IMR-90 (cell line): ENCODE data around the gene ZDHHC14. TPM values are rescaled to one million over a fixed set of nuclear protein-coding genes. Genes with fewer than 3 reads are reported as not detected.

Experiments
- ATAC-seq: fragments of 200-7000 bp; cut with Tn5 transposase; 2 replicates; pipeline ENCODE4 v1.9.1; 2020; ENCODE audit warnings: low read depth, mild to moderate bottlenecking, moderate library complexity
- BruUV-seq: library from RNA; stranded (reverse); fragments of 400-500 nt; replicated peaks from 2 replicates; lab custom pipeline; 2021; lab: Mats Ljungman, UMichigan
- CTCF ChIA-PET: fragments of 300-600 bp; formaldehyde crosslinking; extraction: SDS; loops from one replicate; lab custom pipeline; 2021; ENCODE audit warnings: antibody characterized with exemption; lab: Yijun Ruan, JAX
- POLR2A ChIA-PET: fragments of 300-600 bp; sonication (Branson Sonifier 250); formaldehyde crosslinking; loops from one replicate; lab custom pipeline; 2022; ENCODE audit warnings: antibody characterized with exemption; ENCODE audit not compliant: unreplicated experiment; lab: Charles Lee
- DNase-seq: peaks from one replicate; pipeline ENCODE4 v3.0.0; 2013
- H2AFZ ChIP-seq: replicated peaks from 2 replicates; pipeline ENCODE3; 2013; ENCODE audit warnings: low read length, mild to moderate bottlenecking; ENCODE audit not compliant: poor library complexity
- H2AK5ac ChIP-seq: 2 replicates; pipeline ENCODE4 v1.6.1; 2013; ENCODE audit warnings: low read depth, low read length, inconsistent platforms
- H2AK9ac ChIP-seq: replicated peaks from 2 replicates; pipeline ENCODE3; 2013; ENCODE audit warnings: mild to moderate bottlenecking, low read depth, low read length, moderate library complexity; ENCODE audit not compliant: poor library complexity
- H2BK120ac ChIP-seq: 2 replicates; pipeline ENCODE4 v1.6.1; 2013; ENCODE audit warnings: low read depth, low read length, inconsistent platforms
- H2BK15ac ChIP-seq: 3 replicates; pipeline ENCODE4 v1.6.1; 2013; ENCODE audit warnings: low read depth, low read length, inconsistent platforms
- H2BK20ac ChIP-seq: 2 replicates; pipeline ENCODE4 v1.6.1; 2013; ENCODE audit warnings: low read depth, mild to moderate bottlenecking, inconsistent platforms, low read length, moderate library complexity
- H2BK5ac ChIP-seq: 2 replicates; pipeline ENCODE4 v1.6.1; 2013; ENCODE audit warnings: mild to moderate bottlenecking, low read depth, low read length, inconsistent platforms; ENCODE audit not compliant: poor library complexity, severe bottlenecking
- H3K14ac ChIP-seq: replicated peaks from 2 replicates; pipeline ENCODE4 v1.6.1; 2013; ENCODE audit warnings: low read depth, low read length, inconsistent platforms
- H3K18ac ChIP-seq: 2 replicates; pipeline ENCODE4 v1.6.1; 2013; ENCODE audit warnings: low read depth, low read length, control low read depth
- H3K23ac ChIP-seq: 2 replicates; pipeline ENCODE4 v1.6.1; 2013; ENCODE audit warnings: low read depth, low read length, inconsistent platforms
- H3K27ac ChIP-seq: 2 replicates; pipeline ENCODE4 v1.5.1; 2013; ENCODE audit warnings: mild to moderate bottlenecking, control low read depth, low read length; ENCODE audit not compliant: insufficient read depth
- H3K27me3 ChIP-seq: 2 replicates; pipeline ENCODE4 v1.6.1; 2013; ENCODE audit warnings: low read length; ENCODE audit not compliant: control insufficient read depth, insufficient read depth
- H3K36me3 ChIP-seq: 2 replicates; pipeline ENCODE4 v1.6.1; 2013; ENCODE audit warnings: low read length, mixed read lengths; ENCODE audit not compliant: control insufficient read depth, insufficient read depth
- H3K4ac ChIP-seq: 2 replicates; pipeline ENCODE4 v1.6.1; 2013; ENCODE audit warnings: low read depth, low read length, inconsistent platforms
- H3K4me1 ChIP-seq: 2 replicates; pipeline ENCODE4 v1.6.1; 2013; ENCODE audit warnings: low read length, mixed read lengths; ENCODE audit not compliant: control insufficient read depth, insufficient read depth
- H3K4me2 ChIP-seq: 2 replicates; pipeline ENCODE4 v1.6.1; 2013; ENCODE audit warnings: low read depth, mild to moderate bottlenecking, control low read depth, low read length, moderate library complexity
- H3K4me3 ChIP-seq: 2 replicates; pipeline ENCODE4 v1.5.1; 2013; ENCODE audit warnings: low read depth, mild to moderate bottlenecking, control low read depth, low read length, moderate library complexity; ENCODE audit not compliant: insufficient read depth
- H3K56ac ChIP-seq: 2 replicates; pipeline ENCODE4 v1.6.1; 2013; ENCODE audit warnings: low read length, inconsistent platforms; ENCODE audit not compliant: insufficient read depth; ENCODE audit errors: extremely low read depth
- H3K79me1 ChIP-seq, 2 experiments: 2 replicates each; pipeline ENCODE4 v1.6.1; 2013; ENCODE audit warnings: low read length in 2 of 2, inconsistent platforms in 1 of 2, low read depth in 1 of 2
- H3K9ac ChIP-seq: 2 replicates; pipeline ENCODE4 v1.6.1; 2013; ENCODE audit warnings: low read depth, low read length, control low read depth
- H3K9me1 ChIP-seq: 2 replicates; pipeline ENCODE4 v1.6.1; 2013; ENCODE audit warnings: low read length, inconsistent platforms; ENCODE audit not compliant: insufficient read depth
- H3K9me3 ChIP-seq: 2 replicates; pipeline ENCODE4 v1.6.1; 2013; ENCODE audit warnings: low read length; ENCODE audit not compliant: control insufficient read depth, insufficient read depth
- H4K20me1 ChIP-seq: 2 replicates; pipeline ENCODE4 v1.6.1; 2013; ENCODE audit warnings: low read length, inconsistent platforms; ENCODE audit not compliant: insufficient read depth
- H4K5ac ChIP-seq: 2 replicates; pipeline ENCODE4 v1.6.1; 2013; ENCODE audit warnings: mild to moderate bottlenecking, low read depth, low read length, control low read depth
- H4K8ac ChIP-seq, 2 experiments: 2 replicates each; pipeline ENCODE4 v1.6.1; 2013; ENCODE audit warnings: low read depth in 2 of 2, low read length in 2 of 2, control low read depth in 1 of 2, inconsistent platforms in 1 of 2
- H4K91ac ChIP-seq: 2 replicates; pipeline ENCODE4 v1.6.1; 2013; ENCODE audit warnings: low read depth, low read length, inconsistent platforms; ENCODE audit not compliant: insufficient read depth
- BHLHE40 ChIP-seq: fragments of 150-350 bp; IDR thresholded peaks from 2 replicates; pipeline ENCODE4 v1.6.1; 2016; ENCODE audit warnings: mild to moderate bottlenecking, low read depth, low read length
- CEBPB ChIP-seq: IDR thresholded peaks from 2 replicates; pipeline ENCODE4 v1.6.1; 2012; ENCODE audit warnings: low read depth, low read length, improper control_type of control experiment
- CHD1 ChIP-seq: IDR thresholded peaks from 2 replicates; pipeline ENCODE4 v1.6.1; 2012; ENCODE audit warnings: low read depth, low read length, improper control_type of control experiment
- CTCF ChIP-seq: conservative IDR thresholded peaks from 2 replicates; pipeline ENCODE4 v1.5.1; 2012; ENCODE audit warnings: mild to moderate bottlenecking, low read depth, low read length, improper control_type of control experiment
- ELK1 ChIP-seq: fragments of 150-350 bp; IDR thresholded peaks from 2 replicates; pipeline ENCODE4 v1.6.1; 2016; ENCODE audit warnings: low read depth, mild to moderate bottlenecking, low read length, moderate library complexity, borderline replicate concordance
- MAFK ChIP-seq: IDR thresholded peaks from 2 replicates; pipeline ENCODE4 v1.6.1; 2012; ENCODE audit warnings: low read depth, low read length, improper control_type of control experiment
- MAZ ChIP-seq: IDR thresholded peaks from 2 replicates; pipeline ENCODE4 v1.6.1; 2012; ENCODE audit warnings: low read depth, mild to moderate bottlenecking, low read length, improper control_type of control experiment, moderate library complexity, borderline replicate concordance
- MXI1 ChIP-seq: IDR thresholded peaks from 2 replicates; pipeline ENCODE4 v1.6.1; 2012; ENCODE audit warnings: low read depth, mild to moderate bottlenecking, low read length, moderate library complexity, borderline replicate concordance
- NFE2L2 ChIP-seq: fragments of 150-350 bp; IDR thresholded peaks from 2 replicates; pipeline ENCODE4 v1.6.1; 2016; ENCODE audit warnings: low read depth, mild to moderate bottlenecking, low read length
- RAD21 ChIP-seq: IDR thresholded peaks from 2 replicates; pipeline ENCODE4 v1.6.1; 2012; ENCODE audit warnings: low read length, improper control_type of control experiment
- RCOR1 ChIP-seq: IDR thresholded peaks from 2 replicates; pipeline ENCODE4 v1.6.1; 2012; ENCODE audit warnings: mild to moderate bottlenecking, low read length, improper control_type of control experiment; ENCODE audit not compliant: insufficient replicate concordance
- RFX5 ChIP-seq: IDR thresholded peaks from 2 replicates; pipeline ENCODE4 v1.8.0; 2012; ENCODE audit warnings: low read depth, mild to moderate bottlenecking, low read length, moderate library complexity
- SMC3 ChIP-seq: fragments of 150-350 bp; IDR thresholded peaks from 2 replicates; pipeline ENCODE4 v1.6.1; 2016; ENCODE audit warnings: low read depth, mild to moderate bottlenecking, antibody characterized with exemption, low read length, moderate library complexity
- WGBS, 2 experiments: methylation state at CpG; one replicate each; pipeline versions ENCODE4 v1.1.5 to v1.1.7; 2013; ENCODE audit warnings: missing lambda C conversion rate in 2 of 2; ENCODE audit not compliant: insufficient read length in 1 of 2; ENCODE audit errors: extremely low coverage in 2 of 2; 5-methylcytosine and 5-hydroxymethylcytosine counted together
- dilution Hi-C: fragments of 300-500 bp; cut with HindIII; formaldehyde crosslinking; loops from one replicate; pipeline ENCODE4 v1.14.3; 2018; ENCODE audit warnings: low sequenced_read_pairs; ENCODE audit not compliant: unreplicated experiment
- in situ Hi-C: fragments of 300-500 bp; cut with MboI; formaldehyde crosslinking; loops from 3 replicates; pipeline ENCODE4 v1.14.3; 2019; ENCODE audit warnings: low sequenced_read_pairs, inconsistent platforms, mixed read lengths
- intact Hi-C: fragments of 100-400 bp; cut with micrococcal nuclease; formaldehyde crosslinking; loops from 2 replicates; pipeline ENCODE4 v1.10.0; 2022
- polyA plus RNA-seq, 3 experiments: library from polyadenylated mRNA; depleted of rRNA; stranded (reverse); fragments of >200 nt; gene quantifications; 2 replicates each; pipeline ENCODE4 v1.2.3, GENCODE V29; 2012; ENCODE audit warnings: low replicate concordance in 1 of 3
- total RNA-seq: library from RNA; depleted of rRNA; stranded (reverse); fragments of >200 nt; gene quantifications from 2 replicates; pipeline ENCODE4 v1.2.3, GENCODE V29; 2012
- TF ChIP-seq, protein P1 (sequence below): fragments of 150-350 bp; IDR thresholded peaks from 2 replicates; pipeline ENCODE4 v1.6.1; 2017; ENCODE audit warnings: mild to moderate bottlenecking, antibody characterized with exemption, low read length, low read depth

ZDHHC14 gene
- total and polyA plus RNA-seq, 2 of the 4 experiments (the other 2 are of a cell fraction), result 0.90 to 2.0 TPM

DNA sequence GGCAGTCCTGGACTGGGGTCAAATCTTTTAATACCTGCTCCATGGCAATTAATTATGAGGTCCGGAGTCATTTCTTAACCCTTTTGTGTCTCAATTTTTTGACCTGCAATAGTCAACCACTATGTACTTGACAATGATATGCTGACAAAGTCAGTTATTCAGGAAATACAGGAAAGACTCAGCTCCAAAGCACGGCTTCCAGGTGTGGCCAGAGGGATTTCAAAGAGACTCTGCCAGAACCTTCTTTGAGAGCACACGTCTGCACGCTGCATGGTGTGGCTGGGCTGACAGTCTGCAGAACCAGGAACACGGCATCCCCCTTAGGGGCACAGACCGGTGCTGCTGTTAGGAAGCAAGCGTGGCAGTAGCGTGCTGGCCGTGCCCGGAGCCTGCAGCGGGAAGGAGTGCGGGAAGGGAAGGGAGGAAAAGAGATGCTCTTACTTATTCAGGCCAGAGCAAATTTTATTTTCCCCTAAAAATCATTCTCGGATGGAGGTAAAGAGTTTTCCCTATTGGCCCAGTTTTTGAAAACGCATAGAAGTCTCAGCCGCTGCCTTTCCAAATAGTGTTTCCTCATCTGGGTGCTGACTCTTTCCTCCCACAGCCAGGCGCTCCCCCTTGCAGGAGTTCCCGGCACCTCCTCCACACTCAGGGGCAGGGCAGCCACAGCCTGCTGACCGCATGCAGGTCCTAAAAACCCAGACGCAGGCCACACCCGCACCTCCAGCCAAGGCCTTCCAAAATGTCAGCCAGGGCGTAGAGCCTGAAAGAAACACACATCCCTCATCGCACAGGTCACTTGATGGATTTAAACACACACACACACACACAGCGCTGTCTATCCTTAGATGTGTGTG lies 254.6 kb downstream of the ZDHHC14 start:
- in situ Hi-C loops (no loop called here), dilution Hi-C loops (no loop called here), intact Hi-C loops (no loop called here)
- Histone ChIP-seq H3K4me1 (peaks cover 2% of the 10 kb centered on the region; the same call in 1 of the 2 replicates), H2BK15ac (no peak overlapping the region), H2AFZ (no peak overlapping the region), H2AK5ac (no peak overlapping the region), H2BK5ac (no peak overlapping the region), H2AK9ac (no peak overlapping the region), H4K91ac (no peak overlapping the region), H3K23ac (no peak overlapping the region), H3K4me3 (no peak overlapping the region), H4K8ac (no peak overlapping the region), H3K27me3 (no peaks in the 10 kb centered on the region), H3K9me3 (no peaks in the 10 kb centered on the region), H3K14ac (no peak overlapping the region), H3K4me2 (no peak overlapping the region), H3K56ac (no peak overlapping the region), H4K20me1 (no peaks in the 10 kb centered on the region), H3K36me3 (no peaks in the 10 kb centered on the region), H3K27ac (no peak overlapping the region), H2BK120ac (no peak overlapping the region), H3K18ac (no peak overlapping the region), H3K4ac (no peak overlapping the region), H3K9ac (no peak overlapping the region), H4K5ac (no peak overlapping the region), H3K9me1 (peaks cover 4% of the 10 kb centered on the region; the same call in 1 of the 2 replicates), H2BK20ac (no peak overlapping the region), H3K79me1 (no peaks in the 10 kb centered on the region)
- ChIA-PET CTCF (no interaction called here), POLR2A (no interaction called here)
- TF ChIP-seq NFE2L2 (no peak), RAD21 (no peak), CTCF (no peak), BHLHE40 (no peak), CEBPB (no peak), SMC3 (no peak), RCOR1 (no peak), MAZ (no peak), ELK1 (no peak), CHD1 (no peak), RFX5 (no peak), MAFK (no peak), MXI1 (no peak)
- TF ChIP-seq, protein P1, sequence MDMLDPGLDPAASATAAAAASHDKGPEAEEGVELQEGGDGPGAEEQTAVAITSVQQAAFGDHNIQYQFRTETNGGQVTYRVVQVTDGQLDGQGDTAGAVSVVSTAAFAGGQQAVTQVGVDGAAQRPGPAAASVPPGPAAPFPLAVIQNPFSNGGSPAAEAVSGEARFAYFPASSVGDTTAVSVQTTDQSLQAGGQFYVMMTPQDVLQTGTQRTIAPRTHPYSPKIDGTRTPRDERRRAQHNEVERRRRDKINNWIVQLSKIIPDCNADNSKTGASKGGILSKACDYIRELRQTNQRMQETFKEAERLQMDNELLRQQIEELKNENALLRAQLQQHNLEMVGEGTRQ, result no peak
- ATAC-seq (no peak), DNase-seq (no peak)
- no TSS peak for BruUV-seq
- 91% methylated on average over 6 of the region's 23 CpGs; no CpG with 5 or more reads in 1 of the 2 experiments for WGBS, 2 experiments
